ENCODE results near the gene CCDC24.

- TF ChIP-seq PBX3 (IDR thresholded peaks at IDR 0.05) (no peak), CHD2 (IDR thresholded peaks at IDR 0.05; ENCODE audit: low read length, partially characterized antibody) (no peak), CTCF (IDR thresholded peaks at IDR 0.05) (no peak), ESRRA (IDR thresholded peaks at IDR 0.05; ENCODE audit: borderline replicate concordance, low read length) (no peak), RCOR1 (IDR thresholded peaks at IDR 0.05; ENCODE audit: low read depth, low read length) (no peak), RARB (CRISPR knock-in tag; IDR thresholded peaks at IDR 0.05) (no peak), REST (IDR thresholded peaks at IDR 0.05) (no peak), CEBPB (IDR thresholded peaks at IDR 0.05) (no peak), EHF (CRISPR knock-in tag; IDR thresholded peaks at IDR 0.05) (no peak), MAX (IDR thresholded peaks at IDR 0.05) (no peak)
Observed at GRCh38 chr1:44027320-44027719, 35.9 kb downstream of the CCDC24 start.
